RWPE2 (cell line): Measurements from ENCODE around the gene SYCE3.

Experiments
- ATAC-seq: fragments of 200-7000 bp; cut with Tn5 transposase; 3 replicates; pipeline ENCODE4 v1.9.1; 2021; ENCODE audit warnings: low read depth
- DNase-seq: peaks from one replicate; pipeline ENCODE4 v3.0.0-alpha.2; 2020; ENCODE audit warnings: low spot score
- H3K27ac ChIP-seq: fragments of 450-650 bp; 2 replicates; pipeline ENCODE4 v1.5.1; 2017; ENCODE audit warnings: mild to moderate bottlenecking; ENCODE audit not compliant: poor library complexity, severe bottlenecking
- H3K27me3 ChIP-seq: fragments of 250-450 bp; sonication (Bioruptor Pico); 2 replicates; pipeline ENCODE4 v1.5.1; 2021; ENCODE audit warnings: mild to moderate bottlenecking, moderate library complexity; ENCODE audit not compliant: insufficient read depth, poor library complexity, severe bottlenecking
- H3K36me3 ChIP-seq: fragments of 250-450 bp; sonication (Bioruptor Pico); 2 replicates; pipeline ENCODE4 v1.5.1; 2020; ENCODE audit warnings: low read depth, mild to moderate bottlenecking, moderate library complexity
- H3K4me1 ChIP-seq: fragments of 250-450 bp; sonication (Bioruptor Pico); 2 replicates; pipeline ENCODE4 v1.5.1; 2021; ENCODE audit warnings: mild to moderate bottlenecking, moderate library complexity; ENCODE audit not compliant: insufficient read depth, poor library complexity, severe bottlenecking
- H3K4me3 ChIP-seq: fragments of 250-450 bp; sonication (Bioruptor Pico); 2 replicates; pipeline ENCODE4 v1.5.1; 2021; ENCODE audit warnings: mild to moderate bottlenecking, moderate library complexity; ENCODE audit not compliant: severe bottlenecking
- H3K9me3 ChIP-seq: fragments of 250-450 bp; sonication (Bioruptor Pico); 2 replicates; pipeline ENCODE4 v1.5.1; 2021; ENCODE audit warnings: mild to moderate bottlenecking, moderate library complexity; ENCODE audit not compliant: severe bottlenecking
- TF ChIP-seq, protein P1 (sequence below): fragments of 450-650 bp; IDR thresholded peaks from one replicate; pipeline ENCODE4 v1.5.1; 2017; ENCODE audit warnings: mild to moderate bottlenecking, moderate library complexity; ENCODE audit not compliant: poor library complexity, severe bottlenecking

The SYCE3 gene

DNA sequence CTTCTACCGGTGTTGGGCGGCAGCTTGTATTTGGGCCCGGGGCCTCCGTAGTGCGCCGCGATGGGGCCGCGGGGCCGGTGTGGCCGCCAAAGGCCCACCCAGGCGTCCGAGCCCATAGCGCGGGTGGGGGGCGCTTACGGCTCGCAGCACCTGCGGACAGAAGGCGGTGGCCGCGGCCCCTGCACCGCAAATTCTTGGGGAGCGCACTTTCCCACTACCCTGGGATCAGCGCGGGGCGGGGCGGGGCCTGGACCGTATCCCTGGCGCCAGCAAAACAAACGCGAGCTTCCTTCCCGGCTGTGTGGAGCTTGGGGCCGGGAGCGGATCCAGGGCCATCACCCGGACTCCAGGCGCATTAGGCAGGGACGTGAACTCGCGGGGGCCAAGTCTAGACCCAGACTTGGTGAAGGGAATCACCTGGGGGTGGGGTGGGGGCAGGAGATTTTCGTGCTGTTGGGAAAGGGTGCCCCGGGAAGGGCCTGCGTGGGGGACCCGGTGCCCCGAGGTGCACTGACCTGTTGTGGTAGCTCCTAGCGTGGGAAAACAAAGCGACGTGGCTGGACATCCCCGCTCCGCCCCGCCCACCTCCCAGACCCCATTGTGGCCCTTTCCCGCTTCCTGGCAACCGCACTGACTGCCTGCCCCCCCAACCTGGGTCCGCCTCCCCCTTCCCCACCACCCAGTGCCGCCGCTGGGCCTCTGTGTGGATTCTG, 30.6 kb downstream of the SYCE3 start:
- H3K4me1 ChIP-seq = no peaks in the 10 kb centered on the region
- H3K27ac ChIP-seq = peak overlapping the region; percentile 81
- peak overlapping the region; percentile 67 for H3K4me3 ChIP-seq
- no peaks in the 10 kb centered on the region for H3K36me3 ChIP-seq
- no peaks in the 10 kb centered on the region for H3K9me3 ChIP-seq
- DNase-seq (peak; percentile 71), ATAC-seq (peak; percentile 45)
- TF ChIP-seq, protein P1, sequence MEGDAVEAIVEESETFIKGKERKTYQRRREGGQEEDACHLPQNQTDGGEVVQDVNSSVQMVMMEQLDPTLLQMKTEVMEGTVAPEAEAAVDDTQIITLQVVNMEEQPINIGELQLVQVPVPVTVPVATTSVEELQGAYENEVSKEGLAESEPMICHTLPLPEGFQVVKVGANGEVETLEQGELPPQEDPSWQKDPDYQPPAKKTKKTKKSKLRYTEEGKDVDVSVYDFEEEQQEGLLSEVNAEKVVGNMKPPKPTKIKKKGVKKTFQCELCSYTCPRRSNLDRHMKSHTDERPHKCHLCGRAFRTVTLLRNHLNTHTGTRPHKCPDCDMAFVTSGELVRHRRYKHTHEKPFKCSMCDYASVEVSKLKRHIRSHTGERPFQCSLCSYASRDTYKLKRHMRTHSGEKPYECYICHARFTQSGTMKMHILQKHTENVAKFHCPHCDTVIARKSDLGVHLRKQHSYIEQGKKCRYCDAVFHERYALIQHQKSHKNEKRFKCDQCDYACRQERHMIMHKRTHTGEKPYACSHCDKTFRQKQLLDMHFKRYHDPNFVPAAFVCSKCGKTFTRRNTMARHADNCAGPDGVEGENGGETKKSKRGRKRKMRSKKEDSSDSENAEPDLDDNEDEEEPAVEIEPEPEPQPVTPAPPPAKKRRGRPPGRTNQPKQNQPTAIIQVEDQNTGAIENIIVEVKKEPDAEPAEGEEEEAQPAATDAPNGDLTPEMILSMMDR = no peak
- no peaks in the 10 kb centered on the region for H3K27me3 ChIP-seq

- H3K27me3 ChIP-seq = no peaks in the 10 kb centered on the region
- ATAC-seq (peak; percentile 27), DNase-seq (peak; percentile 71)
- no peaks in the 10 kb centered on the region for H3K36me3 ChIP-seq
- H3K9me3 ChIP-seq = no peaks in the 10 kb centered on the region
- peak overlapping the region; percentile 81 for H3K27ac ChIP-seq
- TF ChIP-seq, protein P1 = no peak
- peak overlapping the region; percentile 67 for H3K4me3 ChIP-seq
- H3K4me1 ChIP-seq = no peaks in the 10 kb centered on the region
These were observed 31.2 kb downstream of the SYCE3 start for GRCh38 chr22:50531546-50531961.

DNA sequence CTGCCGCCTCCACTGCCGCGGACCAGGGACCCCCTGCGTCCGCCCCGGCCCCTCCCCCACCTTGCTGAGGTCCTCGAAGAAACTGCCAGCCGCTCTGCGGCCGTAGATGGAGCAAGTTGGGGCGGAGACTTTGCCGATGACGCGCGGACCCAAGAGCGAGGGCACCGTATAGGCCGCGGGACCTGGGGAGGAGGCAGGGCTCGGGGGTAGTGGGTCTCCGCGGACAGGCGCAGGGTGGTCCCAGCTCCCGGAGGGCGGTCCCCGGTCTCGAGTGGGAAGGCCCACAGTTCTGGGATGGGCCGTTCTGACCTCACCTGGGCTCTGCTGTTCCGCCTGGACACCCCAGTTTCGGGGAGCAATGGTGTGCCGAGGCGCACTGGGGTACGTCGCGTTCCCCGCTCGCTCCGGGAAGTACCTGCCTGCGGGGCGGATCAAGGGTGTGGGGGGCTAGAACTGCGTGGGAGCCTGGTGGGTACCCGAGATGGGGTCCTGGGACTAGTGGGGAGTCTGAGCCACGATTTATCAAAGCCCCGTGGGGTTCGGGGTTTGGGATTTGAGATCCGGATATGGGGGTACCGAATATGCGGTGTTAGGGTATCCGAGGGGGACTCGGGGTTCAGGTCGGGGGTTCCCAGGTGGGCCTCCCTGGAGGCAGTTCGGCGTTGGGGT, 31.7 kb downstream of the SYCE3 start:
- Histone ChIP-seq H3K27me3 (no peaks in the 10 kb centered on the region), H3K4me1 (no peaks in the 10 kb centered on the region), H3K4me3 (peak overlapping the region; percentile 67), H3K36me3 (no peaks in the 10 kb centered on the region), H3K27ac (peak overlapping the region; percentile 81), H3K9me3 (no peaks in the 10 kb centered on the region)
- TF ChIP-seq, protein P1 = no peak
- peak; percentile 87 for DNase-seq
- peak; percentile 46 for ATAC-seq

DNA sequence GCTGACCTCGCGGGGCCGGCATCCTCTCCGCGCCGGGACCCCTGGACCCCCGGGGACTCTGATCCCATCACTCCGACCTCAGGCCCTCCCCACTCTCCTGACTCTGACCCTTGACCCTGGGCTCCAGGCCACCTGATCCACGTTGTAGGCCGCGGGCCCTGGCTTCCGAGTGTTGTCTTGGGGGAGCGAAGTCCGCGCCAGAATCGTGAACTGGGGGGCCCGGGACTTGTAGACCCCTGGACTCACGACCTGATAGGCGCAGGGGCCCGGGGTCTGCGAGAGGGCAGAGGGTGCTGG, 32.2 kb downstream of the SYCE3 start:
- ATAC-seq (no peak), DNase-seq (no peak)
- TF ChIP-seq, protein P1 = no peak
- Histone ChIP-seq H3K4me1 (no peaks in the 10 kb centered on the region), H3K9me3 (no peaks in the 10 kb centered on the region), H3K27ac (peak overlapping the region; percentile 81), H3K4me3 (peak overlapping the region; percentile 67), H3K27me3 (no peaks in the 10 kb centered on the region), H3K36me3 (no peaks in the 10 kb centered on the region)

DNA sequence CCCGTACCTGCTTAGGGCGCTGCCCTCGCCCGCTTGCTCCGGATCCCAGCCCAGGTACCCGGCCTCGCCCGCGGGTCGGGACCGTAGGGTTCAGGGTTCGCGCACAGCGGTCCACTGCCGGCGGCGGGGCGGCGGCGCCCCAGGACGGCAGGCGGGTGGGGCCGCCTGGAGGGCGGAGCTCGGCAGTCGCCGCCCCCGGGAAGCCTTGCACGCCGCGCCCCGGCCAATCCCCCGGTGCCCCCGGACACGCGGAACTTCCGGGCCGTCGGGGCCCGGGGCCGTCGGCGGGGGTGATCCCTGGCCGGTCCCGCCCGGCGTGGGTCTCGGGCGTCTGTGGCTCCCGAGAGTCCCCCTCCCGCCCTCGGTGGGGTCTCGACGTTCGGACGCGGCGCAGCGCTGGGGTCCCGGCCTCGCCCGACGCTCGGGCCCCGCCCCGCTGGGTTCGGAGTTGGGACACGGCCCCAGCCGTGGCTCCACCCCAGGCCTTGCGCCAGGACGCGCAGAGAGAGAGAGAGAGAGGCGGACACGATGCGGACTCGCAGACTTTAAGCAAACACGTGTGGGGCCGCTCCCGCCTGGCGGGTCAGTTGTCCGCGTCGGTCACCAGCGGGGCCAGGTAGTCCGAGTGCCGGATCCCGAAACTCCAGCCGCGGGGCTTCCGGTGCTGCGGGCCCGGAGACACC, 32.7 kb downstream of the SYCE3 start, which contains the start of gene TYMP:
Gene TYMP, minus strand, starts transcription at position 116 of the 683 bp plus-strand sequence. CDS start 303 bp downstream, outside the sequence.
- DNase-seq (peak; percentile 83), ATAC-seq (peak; percentile 35)
- H3K36me3 ChIP-seq = no peaks in the 10 kb centered on the region
- peak within 1 kb of the TSS; percentile 81 for H3K27ac ChIP-seq
- H3K4me1 ChIP-seq = no peaks in the 10 kb centered on the region
- H3K9me3 ChIP-seq = no peaks in the 10 kb centered on the region
- H3K4me3 ChIP-seq = peak within 1 kb of the TSS; percentile 67
- TF ChIP-seq, protein P1 = no peak
- no peaks in the 10 kb centered on the region for H3K27me3 ChIP-seq
